GM12864 (cell line): ENCODE data around the gene NISCH.

ENCODE experiments used
- DNase-seq: peaks from one replicate; pipeline ENCODE4 v3.0.0-alpha.2; 2011; ENCODE audit warnings: low read depth
- H3K4me3 ChIP-seq: 2 replicates; pipeline ENCODE4 v1.5.1; 2011; ENCODE audit warnings: mild to moderate bottlenecking, low read depth, low read length, control low read depth
- CTCF ChIP-seq: IDR thresholded peaks from 2 replicates; pipeline ENCODE4 v1.5.1; 2011; ENCODE audit warnings: low read depth, mild to moderate bottlenecking, moderate library complexity, low read length, control low read depth, inconsistent platforms; ENCODE audit errors: missing control alignments

NISCH gene

GRCh38 chr3:52481819-52482521 is 26.6 kb downstream of the NISCH start:
- no peak overlapping the region for H3K4me3 ChIP-seq
- no peak for DNase-seq
- TF ChIP-seq CTCF: peak; percentile 49

GRCh38 chr3:52483081-52483480 is 27.7 kb downstream of the NISCH start:
- no peak overlapping the region for H3K4me3 ChIP-seq
- TF ChIP-seq CTCF: no peak
- DNase-seq: no peak

- TF ChIP-seq CTCF: no peak
- no peak overlapping the region for H3K4me3 ChIP-seq
- DNase-seq: no peak
These were observed 28.4 kb downstream of the NISCH start for GRCh38 chr3:52483577-52484381.

GRCh38 chr3:52484680-52485461 is 29.5 kb downstream of the NISCH start:
- no peak for TF ChIP-seq CTCF
- no peak overlapping the region for H3K4me3 ChIP-seq
- no peak for DNase-seq

GRCh38 chr3:52487050-52487787 is 31.8 kb downstream of the NISCH start:
- H3K4me3 ChIP-seq: no peak overlapping the region
- DNase-seq: no peak
- TF ChIP-seq CTCF: no peak
